ENCODE measurements around the gene ATP9B.

The ATP9B gene

DNA sequence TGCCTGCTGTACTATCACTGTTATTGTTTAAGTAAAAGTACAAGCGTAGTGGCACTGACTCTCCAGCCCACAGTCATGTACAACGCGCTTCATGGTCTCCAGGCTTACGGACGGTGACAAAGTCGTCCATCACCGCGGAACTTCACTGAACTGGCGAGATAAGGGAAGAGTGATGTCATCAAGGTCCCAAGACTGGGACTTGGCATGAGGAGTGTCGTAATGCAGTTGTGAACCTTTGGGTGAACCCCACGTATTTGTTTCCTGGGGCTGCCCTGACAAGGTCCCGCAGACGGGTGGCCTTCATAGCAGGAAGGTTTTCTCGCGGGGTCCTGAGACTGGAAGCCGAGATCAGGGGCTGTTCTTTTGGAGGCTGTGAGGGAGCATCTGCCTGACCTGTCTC is 343.8 kb downstream of the ATP9B start:
- no peak for DNase-seq (ENCODE audit: extremely low read depth, low read depth)
- TF ChIP-seq, protein P1, sequence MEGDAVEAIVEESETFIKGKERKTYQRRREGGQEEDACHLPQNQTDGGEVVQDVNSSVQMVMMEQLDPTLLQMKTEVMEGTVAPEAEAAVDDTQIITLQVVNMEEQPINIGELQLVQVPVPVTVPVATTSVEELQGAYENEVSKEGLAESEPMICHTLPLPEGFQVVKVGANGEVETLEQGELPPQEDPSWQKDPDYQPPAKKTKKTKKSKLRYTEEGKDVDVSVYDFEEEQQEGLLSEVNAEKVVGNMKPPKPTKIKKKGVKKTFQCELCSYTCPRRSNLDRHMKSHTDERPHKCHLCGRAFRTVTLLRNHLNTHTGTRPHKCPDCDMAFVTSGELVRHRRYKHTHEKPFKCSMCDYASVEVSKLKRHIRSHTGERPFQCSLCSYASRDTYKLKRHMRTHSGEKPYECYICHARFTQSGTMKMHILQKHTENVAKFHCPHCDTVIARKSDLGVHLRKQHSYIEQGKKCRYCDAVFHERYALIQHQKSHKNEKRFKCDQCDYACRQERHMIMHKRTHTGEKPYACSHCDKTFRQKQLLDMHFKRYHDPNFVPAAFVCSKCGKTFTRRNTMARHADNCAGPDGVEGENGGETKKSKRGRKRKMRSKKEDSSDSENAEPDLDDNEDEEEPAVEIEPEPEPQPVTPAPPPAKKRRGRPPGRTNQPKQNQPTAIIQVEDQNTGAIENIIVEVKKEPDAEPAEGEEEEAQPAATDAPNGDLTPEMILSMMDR (IDR thresholded peaks at IDR 0.05; ENCODE audit: low read depth, low read length, missing control alignments) = no peak

GRCh38 chr18:79413426-79413825 is 344.2 kb downstream of the ATP9B start:
- no peak overlapping the region for H3K4me3 ChIP-seq (replicated peaks; ENCODE audit: low read depth, low read length)
- no peak for DNase-seq (ENCODE audit: extremely low read depth, low read depth)
- TF ChIP-seq, protein P1 (IDR thresholded peaks at IDR 0.05; ENCODE audit: low read depth, low read length, missing control alignments) = no peak

More for the DNA sequence above, 343.8 kb downstream of the ATP9B start:
- no peak overlapping the region for H3K4me3 ChIP-seq (replicated peaks; ENCODE audit: low read depth, low read length)

GRCh38 chr18:79413901-79414300 is 344.7 kb downstream of the ATP9B start:
- no peak for DNase-seq (ENCODE audit: extremely low read depth, low read depth)
- TF ChIP-seq, protein P1 (IDR thresholded peaks at IDR 0.05; ENCODE audit: low read depth, low read length, missing control alignments) = no peak
- no peak overlapping the region for H3K4me3 ChIP-seq (replicated peaks; ENCODE audit: low read depth, low read length)

- TF ChIP-seq, protein P1 (IDR thresholded peaks at IDR 0.05; ENCODE audit: low read depth, low read length, missing control alignments) = no peak
- no peak overlapping the region for H3K4me3 ChIP-seq (replicated peaks; ENCODE audit: low read depth, low read length)
- DNase-seq (ENCODE audit: extremely low read depth, low read depth) = no peak
Measured at GRCh38 chr18:79416022-79416676, 347.0 kb downstream of the ATP9B start.

- no peak for DNase-seq (ENCODE audit: extremely low read depth, low read depth)
- TF ChIP-seq, protein P1 (IDR thresholded peaks at IDR 0.05; ENCODE audit: low read depth, low read length, missing control alignments) = no peak
Measured at GRCh38 chr18:79416677-79417052, 347.5 kb downstream of the ATP9B start.

GRCh38 chr18:79418236-79418635 is 349.0 kb downstream of the ATP9B start:
- H3K4me3 ChIP-seq (replicated peaks; ENCODE audit: low read depth, low read length) = no peak overlapping the region
- TF ChIP-seq, protein P1 (IDR thresholded peaks at IDR 0.05; ENCODE audit: low read depth, low read length, missing control alignments) = no peak
- no peak for DNase-seq (ENCODE audit: extremely low read depth, low read depth)

More at GRCh38 chr18:79416677-79417052, 347.5 kb downstream of the ATP9B start:
- no peak overlapping the region for H3K4me3 ChIP-seq (replicated peaks; ENCODE audit: low read depth, low read length)

GRCh38 chr18:79418642-79419041 is 349.4 kb downstream of the ATP9B start:
- TF ChIP-seq, protein P1 (IDR thresholded peaks at IDR 0.05; ENCODE audit: low read depth, low read length, missing control alignments) = no peak
- no peak overlapping the region for H3K4me3 ChIP-seq (replicated peaks; ENCODE audit: low read depth, low read length)
- DNase-seq (ENCODE audit: extremely low read depth, low read depth) = no peak

Data from HFF-Myc (cell line).